Gastroesophageal sphincter (tissue), 4 donors: ENCODE data around the gene CSRP1. TPM values are rescaled to one million over a fixed set of nuclear protein-coding genes. Genes with fewer than 3 reads are reported as not detected.

Source experiments
- ATAC-seq: fragments of 150-250 bp; one replicate; pipeline ENCODE4 v1.9.1; 2016; ENCODE audit warnings: mild to moderate bottlenecking, moderate library complexity
- H3K27ac ChIP-seq, 4 donors: fragments of 200-600 bp; sonication (generic) in 3 of 4; 1 replicate in 3 of 4; 2 replicates in 1 of 4; pipeline ENCODE4 v1.5.1; 2016 to 2019
- H3K27me3 ChIP-seq: fragments of 200-600 bp; sonication (generic); one replicate; pipeline ENCODE4 v1.5.1; 2019
- H3K36me3 ChIP-seq, 2 donors: fragments of 200-600 bp; sonication (generic); one replicate each; pipeline ENCODE4 v1.5.1; 2019; ENCODE audit warnings: control low read depth in 1 of 2
- H3K4me1 ChIP-seq, 3 donors: fragments of 200-600 bp; sonication (generic); 1 replicate in 2 of 3; 2 replicates in 1 of 3; pipeline ENCODE4 v1.5.1; 2016 to 2019; ENCODE audit warnings: control low read depth in 2 of 3
- H3K4me3 ChIP-seq, 2 donors: fragments of 200-600 bp; sonication (generic); one replicate each; pipeline ENCODE4 v1.5.1; 2019; ENCODE audit warnings: mild to moderate bottlenecking in 1 of 2, moderate library complexity in 1 of 2
- H3K9me3 ChIP-seq, 3 donors: fragments of 200-600 bp; sonication (generic); one replicate each; pipeline ENCODE4 v1.5.1; 2017 to 2019; ENCODE audit warnings: control low read depth in 2 of 3
- CTCF ChIP-seq, 4 experiments: fragments of 200-600 bp in 2 of 4; fragments of 450-650 bp in 2 of 4; sonication (generic) in 1 of 4; IDR thresholded peaks; one replicate each; pipeline ENCODE4 v1.5.1; 2017 to 2019; ENCODE audit warnings: antibody characterized with exemption in 4 of 4, mild to moderate bottlenecking in 2 of 4, moderate library complexity in 2 of 4
- EP300 ChIP-seq: sonication (generic); formaldehyde crosslinking; IDR thresholded peaks from one replicate; pipeline ENCODE4 v1.6.1; 2017; ENCODE audit warnings: antibody characterized with exemption, mild to moderate bottlenecking
- POLR2A ChIP-seq, 2 donors: fragments of 450-650 bp; IDR thresholded peaks; one replicate each; pipeline ENCODE4 v1.6.1; 2017; ENCODE audit warnings: antibody characterized with exemption in 2 of 2, mild to moderate bottlenecking in 2 of 2, moderate library complexity in 1 of 2
- POLR2AphosphoS5 ChIP-seq: sonication (generic); formaldehyde crosslinking; IDR thresholded peaks from one replicate; pipeline ENCODE4 v1.6.1; 2017; ENCODE audit warnings: antibody characterized with exemption
- WGBS, 2 donors: methylation state at CpG; one replicate each; pipeline ENCODE4 v1.1.5; 2018; ENCODE audit warnings: low coverage in 1 of 2; 5-methylcytosine and 5-hydroxymethylcytosine counted together
- total RNA-seq, 4 donors: library from RNA; depleted of rRNA; stranded (reverse); fragments of >200 nt; gene quantifications; one replicate each; pipeline ENCODE4 v1.1.0, GENCODE V29; 2016

The CSRP1 gene
- total RNA-seq, 4 donors from 2014 or later: 4,484 to 9,179 (median 5,319) TPM

GRCh38 chr1:201436969-201437368 lies 70.0 kb downstream of the CSRP1 start:
- WGBS, 2 donors: 76 to 82% methylated on average over 2 to 3 of the region's 3 CpGs
- no peak for TF ChIP-seq CTCF (IDR thresholded peaks at IDR 0.05)
- TF ChIP-seq POLR2AphosphoS5: no peak
- TF ChIP-seq POLR2A (IDR thresholded peaks at IDR 0.05): no peak
- no peak for TF ChIP-seq EP300
- H3K27ac ChIP-seq: no peak overlapping the region
- no peaks in the 10 kb centered on the region for H3K27me3 ChIP-seq
- no peaks in the 10 kb centered on the region for H3K36me3 ChIP-seq
- H3K9me3 ChIP-seq: no peaks in the 10 kb centered on the region
- H3K4me3 ChIP-seq: no peak overlapping the region
- ATAC-seq: no peak
- H3K4me1 ChIP-seq: peaks cover 0 to 12% (median 0%) of the 10 kb centered on the region in 3 donors

GRCh38 chr1:201436393-201436792 lies 70.5 kb downstream of the CSRP1 start:
- no peaks in the 10 kb centered on the region for H3K9me3 ChIP-seq
- WGBS, 2 donors: 41 to 55% methylated on average over 2 to 3 of the region's 6 CpGs
- TF ChIP-seq CTCF (IDR thresholded peaks at IDR 0.05): no peak
- no peak for TF ChIP-seq POLR2AphosphoS5
- no peak for TF ChIP-seq EP300
- no peak for TF ChIP-seq POLR2A (IDR thresholded peaks at IDR 0.05)
- ATAC-seq: no peak
- H3K27ac ChIP-seq: no peak overlapping the region
- H3K4me1 ChIP-seq: peaks cover 0 to 12% (median 0%) of the 10 kb centered on the region in 3 donors
- H3K4me3 ChIP-seq: no peak overlapping the region
- peaks cover 3% of the 10 kb centered on the region for H3K27me3 ChIP-seq
- no peaks in the 10 kb centered on the region for H3K36me3 ChIP-seq

GRCh38 chr1:201434266-201434665 lies 72.7 kb downstream of the CSRP1 start:
- Histone ChIP-seq H3K27ac (no peak overlapping the region), H3K27me3 (peaks cover 20% of the 10 kb centered on the region), H3K9me3 (no peaks in the 10 kb centered on the region), H3K36me3 (no peaks in the 10 kb centered on the region), H3K4me1 (peaks cover 0 to 12% (median 0%) of the 10 kb centered on the region in 3 donors), H3K4me3 (no peak overlapping the region)
- TF ChIP-seq POLR2AphosphoS5 (no peak), EP300 (no peak), POLR2A (IDR thresholded peaks at IDR 0.05) (no peak), CTCF (IDR thresholded peaks at IDR 0.05) (no peak)
- no peak for ATAC-seq
- 74 to 93% methylated on average over 3 of the region's 3 CpGs for WGBS, 2 donors

DNA sequence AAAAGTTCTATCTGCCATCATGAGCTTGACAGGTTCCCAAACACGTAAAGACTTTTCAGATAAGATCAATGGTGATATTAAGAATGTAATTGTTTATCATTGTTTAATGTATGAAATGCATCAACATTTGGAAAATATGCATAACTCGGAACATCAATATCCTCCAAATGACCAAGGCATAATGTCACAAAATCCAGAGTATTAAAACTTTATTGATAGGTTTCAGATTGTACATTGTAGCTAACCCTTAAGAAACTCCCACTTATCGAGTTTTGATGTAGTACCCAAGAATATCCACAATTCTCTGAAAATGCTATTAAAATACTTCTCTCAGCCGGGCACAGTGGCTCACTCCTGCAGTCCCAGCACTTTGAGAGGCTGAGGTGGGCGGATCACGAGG lies 73.3 kb downstream of the CSRP1 start:
- H3K9me3 ChIP-seq: no peaks in the 10 kb centered on the region
- H3K27ac ChIP-seq: no peak overlapping the region
- no peak for ATAC-seq
- WGBS, 2 donors: 83 to 90% methylated on average over 6 of the region's 6 CpGs
- no peak overlapping the region for H3K4me3 ChIP-seq
- TF ChIP-seq EP300: no peak
- TF ChIP-seq POLR2AphosphoS5: no peak
- no peak for TF ChIP-seq CTCF (IDR thresholded peaks at IDR 0.05)
- TF ChIP-seq POLR2A (IDR thresholded peaks at IDR 0.05): no peak
- H3K4me1 ChIP-seq: peaks cover 0 to 12% (median 0%) of the 10 kb centered on the region in 3 donors
- no peaks in the 10 kb centered on the region for H3K36me3 ChIP-seq
- H3K27me3 ChIP-seq: peaks cover 26% of the 10 kb centered on the region

Other genes starting within 250 kb of the CSRP1 start
- gene PKP1, start 223.6 kb downstream of the CSRP1 start, total RNA-seq: 10 to 100 TPM in 1 of 4 donors, 1 to 10 TPM in 2, under 1 TPM in 1; 0.27 to 12.8 (median 4.0) TPM
- under 1 TPM in 3 of 4 donors, not detected in 1; 0.47 to 0.94 (median 0.81) TPM for gene TNNT2, start 129.4 kb downstream of the CSRP1 start, total RNA-seq
- 10 to 100 TPM in 1 of 4 donors, 1 to 10 TPM in 3; 1.2 to 24.1 (median 1.9) TPM for gene LAD1, start 107.8 kb downstream of the CSRP1 start, total RNA-seq
- gene TNNI1, start 85.4 kb downstream of the CSRP1 start, total RNA-seq: not detected
- gene PHLDA3, start 37.9 kb downstream of the CSRP1 start, total RNA-seq: 100 to 1,000 TPM in 1 of 4 donors, 10 to 100 TPM in 3; 69.2 to 153 (median 84.7) TPM
- gene NAV1, start 32.0 kb upstream of the CSRP1 start, total RNA-seq: 10 to 100 TPM; 11.4 to 35.8 (median 18.0) TPM